ENCODE data around the gene PTPRD. TPM values are rescaled to one million over a fixed set of nuclear protein-coding genes. Genes with fewer than 3 reads are reported as not detected.

Gene PTPRD
- total and polyA plus RNA-seq, 2 donors (not counting 1 experiment from before 2014, with no cell fraction given): not detected

DNA sequence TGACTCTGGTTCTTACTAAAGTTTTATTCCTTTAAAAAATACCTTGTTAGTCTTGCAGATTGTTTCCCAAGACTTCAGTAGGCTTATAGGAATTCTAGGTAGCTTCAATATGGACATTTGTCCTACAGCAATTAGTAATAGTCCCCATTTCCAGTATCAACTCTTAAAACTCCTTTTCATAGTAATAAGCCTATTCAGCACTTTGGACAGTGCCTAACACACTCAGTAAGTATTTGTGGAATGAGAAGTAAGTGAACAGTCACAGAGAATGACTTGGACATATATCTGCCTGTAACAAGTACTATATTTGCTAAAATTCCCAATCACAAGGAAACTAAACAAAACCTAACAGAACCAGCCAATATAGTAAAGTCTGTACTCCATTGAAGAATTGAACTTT lies 1521.4 kb downstream of the PTPRD start:
- H3K4me1 Mint-ChIP-seq: no peaks in the 10 kb centered on the region
- no peak for DNase-seq
- H3K9ac ChIP-seq (ENCODE audit: low read length): no peak overlapping the region
- ChIA-PET CTCF (no interaction called here), POLR2A (no interaction called here)
- no peak for ATAC-seq (ENCODE audit: low read depth)
- H3K9me3 Mint-ChIP-seq (ENCODE audit: insufficient read depth): no peaks in the 10 kb centered on the region
- TF ChIP-seq CTCF (IDR thresholded peaks at IDR 0.05): no peak
- no peak overlapping the region for H3K4me3 Mint-ChIP-seq
- no peak overlapping the region for H3K4me3 ChIP-seq (ENCODE audit: control extremely low read depth in 1 of 5, extremely low read depth in 1 of 5, insufficient read depth in 1 of 5, low read depth in 2 of 5, low read length in 4 of 5)
- H4K20me1 ChIP-seq (ENCODE audit: control insufficient read depth, insufficient read depth, low read length, poor library complexity, severe bottlenecking): no peaks in the 10 kb centered on the region
- H2AFZ ChIP-seq (ENCODE audit: insufficient read depth, low read depth, low read length, poor library complexity, severe bottlenecking): no peak overlapping the region
- no peaks in the 10 kb centered on the region for H3K9me3 ChIP-seq (ENCODE audit: control extremely low read depth in 1 of 3, control insufficient read depth in 2 of 3, insufficient read depth in 1 of 3, low read length in 2 of 3)
- no peaks in the 10 kb centered on the region for H3K27me3 ChIP-seq (replicated peaks in 1 of 4; ENCODE audit: control extremely low read depth in 1 of 4, control insufficient read depth in 3 of 4, insufficient read depth in 4 of 4, low read length in 3 of 4)
- H3K4me2 ChIP-seq (replicated peaks; ENCODE audit: low read depth, low read length, poor library complexity, severe bottlenecking): no peak overlapping the region
- intact Hi-C loops (cut with micrococcal nuclease): no loop called here
- H3K27ac ChIP-seq (ENCODE audit: low read length in 2 of 2): no peak overlapping the region
- H3K4me1 ChIP-seq (ENCODE audit: control insufficient read depth in 2 of 2, insufficient read depth in 2 of 2, low read length in 2 of 2): no peaks in the 10 kb centered on the region
- H3K79me2 ChIP-seq (ENCODE audit: control insufficient read depth, insufficient read depth, low read length): no peaks in the 10 kb centered on the region
- no peaks in the 10 kb centered on the region for H3K36me3 ChIP-seq (replicated peaks in 1 of 2; ENCODE audit: control extremely low read depth in 1 of 2, control insufficient read depth in 1 of 2, extremely low read depth in 1 of 2, insufficient read depth in 2 of 2, low read length in 1 of 2)
- no peaks in the 10 kb centered on the region for H3K27me3 Mint-ChIP-seq
- no peak overlapping the region for H3K27ac Mint-ChIP-seq

- Mint-ChIP-seq H3K4me3 (no peak overlapping the region), H3K4me1 (no peaks in the 10 kb centered on the region), H3K27ac (no peak overlapping the region), H3K27me3 (no peaks in the 10 kb centered on the region), H3K9me3 (ENCODE audit: insufficient read depth) (peaks cover 14% of the 10 kb centered on the region)
- H3K79me2 ChIP-seq (ENCODE audit: control insufficient read depth, insufficient read depth, low read length): no peaks in the 10 kb centered on the region
- CTCF ChIA-PET: no interaction called here
- no peaks in the 10 kb centered on the region for H3K36me3 ChIP-seq (replicated peaks in 1 of 2; ENCODE audit: control extremely low read depth in 1 of 2, control insufficient read depth in 1 of 2, extremely low read depth in 1 of 2, insufficient read depth in 2 of 2, low read length in 1 of 2)
- no peak overlapping the region for H3K4me2 ChIP-seq (replicated peaks; ENCODE audit: low read depth, low read length, poor library complexity, severe bottlenecking)
- ATAC-seq (ENCODE audit: low read depth) (no peak), DNase-seq (no peak)
- H3K4me3 ChIP-seq (ENCODE audit: control extremely low read depth in 1 of 5, extremely low read depth in 1 of 5, insufficient read depth in 1 of 5, low read depth in 2 of 5, low read length in 4 of 5): no peak overlapping the region
- no peaks in the 10 kb centered on the region for H3K27me3 ChIP-seq (replicated peaks in 1 of 4; ENCODE audit: control extremely low read depth in 1 of 4, control insufficient read depth in 3 of 4, insufficient read depth in 4 of 4, low read length in 3 of 4)
- no peaks in the 10 kb centered on the region for H3K4me1 ChIP-seq (ENCODE audit: control insufficient read depth in 2 of 2, insufficient read depth in 2 of 2, low read length in 2 of 2)
- no peak overlapping the region for H2AFZ ChIP-seq (ENCODE audit: insufficient read depth, low read depth, low read length, poor library complexity, severe bottlenecking)
- H4K20me1 ChIP-seq (ENCODE audit: control insufficient read depth, insufficient read depth, low read length, poor library complexity, severe bottlenecking): no peaks in the 10 kb centered on the region
- H3K9me3 ChIP-seq (ENCODE audit: control extremely low read depth in 1 of 3, control insufficient read depth in 2 of 3, insufficient read depth in 1 of 3, low read length in 2 of 3): peaks cover 0 to 2% (median 0%) of the 10 kb centered on the region in 3 donors
- H3K9ac ChIP-seq (ENCODE audit: low read length): no peak overlapping the region
- H3K27ac ChIP-seq (ENCODE audit: low read length in 2 of 2): no peak overlapping the region
- no peak for TF ChIP-seq CTCF (IDR thresholded peaks at IDR 0.05)
- no peak for TF ChIP-seq EZH2 (IDR thresholded peaks at IDR 0.05; ENCODE audit: borderline replicate concordance, insufficient read depth, low read depth, low read length, poor library complexity, severe bottlenecking)
- 100% methylated on average over 1 of the region's 2 CpGs for WGBS (ENCODE audit: insufficient coverage)
- intact Hi-C loops (cut with micrococcal nuclease): no loop called here
- POLR2A ChIA-PET: no interaction called here
Measured at GRCh38 chr9:9079473-9079872, 1533.3 kb downstream of the PTPRD start.

Measured in B cell (primary cell).